Measurements from ENCODE around the gene KLRK1. TPM values are rescaled to one million over a fixed set of nuclear protein-coding genes. Genes with fewer than 3 reads are reported as not detected.

Gene KLRK1
- total RNA-seq, 2 donors from 2014 or later, result 0.28 to 0.59 TPM

DNA sequence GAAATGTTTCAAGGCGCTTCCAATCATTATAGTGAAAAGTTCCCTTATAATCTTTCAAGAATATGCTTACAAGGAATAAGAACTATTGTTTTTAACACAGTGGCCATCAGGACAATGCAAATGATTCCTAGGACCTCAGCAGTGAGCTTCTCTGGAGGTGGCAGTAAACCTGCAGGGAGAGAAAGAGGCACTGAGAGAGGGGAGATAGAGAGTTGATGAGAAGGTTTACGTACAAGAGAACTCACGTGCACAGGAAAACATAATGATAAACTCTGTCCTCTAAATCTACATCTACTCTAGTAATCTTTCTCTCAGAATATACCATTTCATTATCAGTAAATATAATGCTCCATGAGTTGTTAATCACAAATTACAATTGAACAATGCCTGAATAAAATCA, 19.0 kb upstream of the KLRK1 start:
- Histone ChIP-seq H3K4me1 (no peaks in the 10 kb centered on the region), H3K27ac (no peak overlapping the region), H3K27me3 (no peaks in the 10 kb centered on the region), H3K9me3 (peaks cover 0 to 7% of the 10 kb centered on the region in 2 donors), H3K4me3 (no peak overlapping the region), H3K36me3 (no peaks in the 10 kb centered on the region)
- TF ChIP-seq, protein P1, sequence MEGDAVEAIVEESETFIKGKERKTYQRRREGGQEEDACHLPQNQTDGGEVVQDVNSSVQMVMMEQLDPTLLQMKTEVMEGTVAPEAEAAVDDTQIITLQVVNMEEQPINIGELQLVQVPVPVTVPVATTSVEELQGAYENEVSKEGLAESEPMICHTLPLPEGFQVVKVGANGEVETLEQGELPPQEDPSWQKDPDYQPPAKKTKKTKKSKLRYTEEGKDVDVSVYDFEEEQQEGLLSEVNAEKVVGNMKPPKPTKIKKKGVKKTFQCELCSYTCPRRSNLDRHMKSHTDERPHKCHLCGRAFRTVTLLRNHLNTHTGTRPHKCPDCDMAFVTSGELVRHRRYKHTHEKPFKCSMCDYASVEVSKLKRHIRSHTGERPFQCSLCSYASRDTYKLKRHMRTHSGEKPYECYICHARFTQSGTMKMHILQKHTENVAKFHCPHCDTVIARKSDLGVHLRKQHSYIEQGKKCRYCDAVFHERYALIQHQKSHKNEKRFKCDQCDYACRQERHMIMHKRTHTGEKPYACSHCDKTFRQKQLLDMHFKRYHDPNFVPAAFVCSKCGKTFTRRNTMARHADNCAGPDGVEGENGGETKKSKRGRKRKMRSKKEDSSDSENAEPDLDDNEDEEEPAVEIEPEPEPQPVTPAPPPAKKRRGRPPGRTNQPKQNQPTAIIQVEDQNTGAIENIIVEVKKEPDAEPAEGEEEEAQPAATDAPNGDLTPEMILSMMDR (IDR thresholded peaks at IDR 0.05), result no peak
- DNase-seq (ENCODE audit: low spot score), result no peak

- H3K27ac ChIP-seq, result no peak overlapping the region
- TF ChIP-seq, protein P1 (IDR thresholded peaks at IDR 0.05), result no peak
- DNase-seq (ENCODE audit: low spot score), result no peak
- H3K27me3 ChIP-seq, result no peaks in the 10 kb centered on the region
- peaks cover 0 to 7% of the 10 kb centered on the region in 2 donors for H3K9me3 ChIP-seq
- H3K4me3 ChIP-seq, result no peak overlapping the region
- H3K36me3 ChIP-seq, result no peaks in the 10 kb centered on the region
- H3K4me1 ChIP-seq, result no peaks in the 10 kb centered on the region
Observed at GRCh38 chr12:10406725-10407124, 16.9 kb upstream of the KLRK1 start.

GRCh38 chr12:10405294-10405693, 15.5 kb upstream of the KLRK1 start:
- Histone ChIP-seq H3K27me3 (no peaks in the 10 kb centered on the region), H3K4me3 (no peak overlapping the region), H3K27ac (no peak overlapping the region), H3K4me1 (no peaks in the 10 kb centered on the region), H3K36me3 (no peaks in the 10 kb centered on the region), H3K9me3 (peaks cover 0 to 7% of the 10 kb centered on the region in 2 donors)
- TF ChIP-seq, protein P1 (IDR thresholded peaks at IDR 0.05), result no peak
- DNase-seq (ENCODE audit: low spot score), result no peak

DNA sequence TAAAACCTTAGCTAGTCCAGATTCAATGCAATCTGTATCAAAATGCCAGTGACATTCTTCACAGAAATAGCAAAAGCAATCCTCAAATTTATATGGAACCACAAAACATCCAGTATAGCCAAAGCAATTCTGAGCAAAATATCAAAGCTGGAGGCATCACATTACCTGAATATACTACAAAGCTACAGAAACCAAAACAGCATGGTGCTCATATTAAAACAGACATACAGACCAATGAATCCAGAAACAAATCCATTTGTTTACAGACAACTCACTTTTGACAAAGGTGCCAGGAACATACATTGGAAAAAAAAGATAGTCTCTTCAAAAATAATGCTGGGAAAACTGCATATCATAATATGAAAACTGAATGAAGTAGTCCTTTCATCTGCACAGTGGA, 15.0 kb upstream of the KLRK1 start:
- Histone ChIP-seq H3K9me3 (peaks cover 0 to 7% of the 10 kb centered on the region in 2 donors), H3K36me3 (no peaks in the 10 kb centered on the region), H3K27me3 (no peaks in the 10 kb centered on the region), H3K27ac (no peak overlapping the region), H3K4me3 (no peak overlapping the region), H3K4me1 (no peaks in the 10 kb centered on the region)
- TF ChIP-seq, protein P1 (IDR thresholded peaks at IDR 0.05), result no peak
- no peak for DNase-seq (ENCODE audit: low spot score)

DNA sequence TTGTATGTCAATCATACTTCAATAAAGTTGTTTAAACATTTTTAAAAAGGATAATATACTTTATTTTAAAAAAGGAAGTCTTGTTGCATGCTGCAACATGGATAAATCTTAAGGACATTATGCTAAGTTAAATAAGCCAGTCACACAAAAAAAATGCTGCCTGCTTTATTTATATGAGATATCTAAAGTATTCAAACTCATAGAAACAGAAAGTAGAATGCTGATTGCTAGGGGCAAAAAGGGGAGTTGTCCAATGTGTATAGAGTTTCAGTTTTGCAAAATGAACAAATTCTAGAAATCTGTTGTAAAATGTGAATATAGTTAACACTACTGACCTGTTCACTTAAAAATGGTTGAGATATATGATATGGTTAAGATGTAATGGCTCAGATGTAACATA, 11.0 kb upstream of the KLRK1 start:
- Histone ChIP-seq H3K27ac (no peak overlapping the region), H3K36me3 (no peaks in the 10 kb centered on the region), H3K4me3 (no peak overlapping the region), H3K4me1 (no peaks in the 10 kb centered on the region), H3K27me3 (no peaks in the 10 kb centered on the region), H3K9me3 (peaks cover 0 to 7% of the 10 kb centered on the region in 2 donors)
- TF ChIP-seq, protein P1 (IDR thresholded peaks at IDR 0.05), result no peak
- DNase-seq (ENCODE audit: low spot score), result no peak

DNA sequence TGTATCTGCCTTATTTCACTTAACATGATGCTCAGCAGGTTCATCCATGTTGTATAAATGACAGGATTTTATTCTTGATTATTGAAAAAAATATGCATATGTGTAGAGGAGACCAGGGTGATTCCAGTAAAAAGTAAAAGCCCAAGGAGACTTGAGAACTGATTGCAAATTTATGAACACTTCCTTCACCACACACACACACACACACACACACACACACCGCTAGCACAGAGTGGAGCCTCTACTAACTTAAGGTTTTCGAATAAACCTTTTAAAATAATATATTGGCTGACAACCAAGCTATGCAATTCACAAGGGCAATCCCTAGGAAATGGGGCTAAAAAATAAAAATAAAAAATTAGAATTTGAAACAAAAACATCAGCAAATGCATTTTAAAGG, 8.3 kb upstream of the KLRK1 start:
- H3K36me3 ChIP-seq, result no peaks in the 10 kb centered on the region
- H3K4me1 ChIP-seq, result no peaks in the 10 kb centered on the region
- H3K9me3 ChIP-seq, result no peaks in the 10 kb centered on the region
- no peaks in the 10 kb centered on the region for H3K27me3 ChIP-seq
- DNase-seq (ENCODE audit: low spot score), result no peak
- TF ChIP-seq, protein P1 (IDR thresholded peaks at IDR 0.05), result no peak
- no peak overlapping the region for H3K27ac ChIP-seq
- H3K4me3 ChIP-seq, result no peak overlapping the region
